Ishikawa (cell line): ENCODE measurements around the gene LYSMD4.

Experiments used
- CEBPB ChIP-seq: IDR thresholded peaks from 2 replicates; pipeline ENCODE4 v1.6.1; 2012
- CREB1 ChIP-seq: IDR thresholded peaks from 2 replicates; pipeline ENCODE4 v1.6.1; 2012; ENCODE audit warnings: low read depth
- EGR1 ChIP-seq: IDR thresholded peaks from 2 replicates; pipeline ENCODE4 v1.6.1; 2012
- EP300 ChIP-seq: IDR thresholded peaks from 2 replicates; pipeline ENCODE4 v1.6.1; 2012; ENCODE audit warnings: borderline replicate concordance
- FOXM1 ChIP-seq: IDR thresholded peaks from 2 replicates; pipeline ENCODE4 v1.6.1; 2012; ENCODE audit warnings: low read depth, borderline replicate concordance
- MAX ChIP-seq: IDR thresholded peaks from 2 replicates; pipeline ENCODE4 v1.6.1; 2012
- NFIC ChIP-seq: IDR thresholded peaks from 2 replicates; pipeline ENCODE4 v1.6.1; 2012
- RAD21 ChIP-seq: IDR thresholded peaks from 2 replicates; pipeline ENCODE4 v1.6.1; 2012; ENCODE audit warnings: low read depth
- REST ChIP-seq: IDR thresholded peaks from 2 replicates; pipeline ENCODE4 v1.6.1; 2012; ENCODE audit warnings: low read depth, mild to moderate bottlenecking
- TAF1 ChIP-seq: IDR thresholded peaks from 2 replicates; pipeline ENCODE4 v1.6.1; 2012; ENCODE audit warnings: low read depth, mild to moderate bottlenecking
- TCF12 ChIP-seq: IDR thresholded peaks from 2 replicates; pipeline ENCODE4 v1.6.1; 2012; ENCODE audit warnings: low read depth
- TEAD4 ChIP-seq: IDR thresholded peaks from 2 replicates; pipeline ENCODE4 v1.6.1; 2012
- USF1 ChIP-seq: IDR thresholded peaks from 2 replicates; pipeline ENCODE4 v1.6.1; 2012
- YY1 ChIP-seq: IDR thresholded peaks from 2 replicates; pipeline ENCODE4 v1.6.1; 2012; ENCODE audit warnings: low read depth
- ZBTB7A ChIP-seq: IDR thresholded peaks from 2 replicates; pipeline ENCODE4 v1.6.1; 2012; ENCODE audit warnings: low read depth

LYSMD4 gene

GRCh38 chr15:99721104-99721778 is 12.0 kb downstream of the LYSMD4 start:
- TF ChIP-seq ZBTB7A: no peak
- no peak for TF ChIP-seq CREB1
- TF ChIP-seq YY1: no peak
- no peak for TF ChIP-seq CEBPB

- TF ChIP-seq MAX (no peak), FOXM1 (no peak), EP300 (no peak), RAD21 (no peak), REST (no peak), CEBPB (no peak), TCF12 (no peak), CREB1 (no peak), TAF1 (no peak), EGR1 (no peak), ZBTB7A (no peak), USF1 (no peak), TEAD4 (no peak), YY1 (no peak)
Measured at GRCh38 chr15:99720533-99720932, 12.7 kb downstream of the LYSMD4 start.

- TF ChIP-seq TEAD4 (no peak), FOXM1 (no peak), MAX (no peak), RAD21 (no peak), CEBPB (no peak)
Measured at GRCh38 chr15:99719096-99719541, 14.1 kb downstream of the LYSMD4 start.

- TF ChIP-seq TEAD4 (no peak), EP300 (no peak), RAD21 (no peak), CREB1 (no peak)
Measured at GRCh38 chr15:99718421-99718820, 14.8 kb downstream of the LYSMD4 start.

GRCh38 chr15:99717161-99718009 is 15.9 kb downstream of the LYSMD4 start:
- TF ChIP-seq RAD21 (no peak), ZBTB7A (no peak), EP300 (no peak), YY1 (no peak), MAX (no peak), TAF1 (no peak), TEAD4 (no peak), CEBPB (no peak), REST (no peak), USF1 (no peak), TCF12 (no peak), EGR1 (no peak), NFIC (no peak), CREB1 (no peak), FOXM1 (no peak)
